Measurements from ENCODE around the gene CEACAM21.

Gene CEACAM21

DNA sequence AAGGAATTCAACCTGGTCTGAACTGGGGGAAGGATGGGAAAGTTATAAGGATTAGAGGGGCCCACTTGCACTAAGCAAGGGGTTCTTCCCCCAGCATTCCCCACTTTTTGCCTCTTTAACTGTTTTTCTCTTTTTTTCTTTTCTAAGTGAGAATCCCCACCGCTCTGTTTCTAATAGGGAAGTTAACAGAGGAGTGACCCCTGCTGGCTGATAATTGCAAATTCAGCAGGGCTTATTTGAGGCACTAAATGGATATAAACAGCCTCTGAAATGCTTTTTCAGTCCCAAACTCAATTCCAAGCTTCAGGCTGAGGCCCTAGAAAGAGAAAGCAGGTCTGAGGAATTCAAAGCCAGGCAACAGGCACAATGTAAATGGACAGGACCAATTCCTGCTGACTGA lies 38.2 kb upstream of the CEACAM21 start:
- Histone ChIP-seq H3K4me3 (ENCODE audit: low read depth, low read length) (no peak overlapping the region), H3K27ac (ENCODE audit: low read depth, low read length) (no peak overlapping the region), H3K9ac (ENCODE audit: low read length) (no peak overlapping the region), H3K4me1 (ENCODE audit: control insufficient read depth, insufficient read depth, low read length) (no peaks in the 10 kb centered on the region), H3K9me3 (ENCODE audit: control insufficient read depth, insufficient read depth, low read depth, low read length) (0 out of 2 replicates have a peak, but pooled peaks cover 8% of the 10 kb centered on the region), H3K36me3 (ENCODE audit: control insufficient read depth, insufficient read depth, low read length) (no peaks in the 10 kb centered on the region), H3K27me3 (ENCODE audit: control insufficient read depth, insufficient read depth, low read length) (peaks cover 14% of the 10 kb centered on the region)

DNA sequence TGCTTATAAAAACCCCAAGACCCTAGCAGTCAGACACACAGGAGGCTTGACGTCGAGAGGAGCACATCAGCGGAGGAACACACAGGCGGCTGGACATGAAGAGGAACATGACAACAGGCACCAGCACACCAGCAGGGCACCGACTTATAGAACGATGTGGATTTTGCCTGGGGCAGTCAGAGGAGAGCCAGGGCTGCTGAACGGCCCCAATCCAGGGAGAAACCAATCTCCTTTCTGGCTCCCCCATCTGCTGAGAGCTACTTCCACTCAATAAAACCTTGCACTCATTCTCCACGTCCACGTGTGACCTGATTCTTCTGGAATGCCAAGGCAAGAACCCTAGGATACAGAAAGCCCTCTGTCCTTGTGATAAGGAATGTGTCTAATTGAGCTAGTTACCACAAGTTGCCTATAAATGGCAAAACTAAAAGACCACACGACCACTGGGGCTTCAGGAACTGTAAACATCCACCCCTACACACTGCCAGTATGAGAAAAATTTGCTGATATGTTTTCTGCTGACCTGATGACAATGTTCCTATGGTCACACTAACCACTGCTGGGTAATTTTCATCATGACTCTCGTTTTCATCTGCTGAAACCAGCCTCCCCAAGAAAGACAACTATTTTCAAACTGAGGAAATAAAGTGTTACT lies 35.8 kb upstream of the CEACAM21 start:
- Histone ChIP-seq H3K4me3 (ENCODE audit: low read depth, low read length) (no peak overlapping the region), H3K4me1 (ENCODE audit: control insufficient read depth, insufficient read depth, low read length) (no peaks in the 10 kb centered on the region), H3K27me3 (ENCODE audit: control insufficient read depth, insufficient read depth, low read length) (peaks cover 14% of the 10 kb centered on the region), H3K9me3 (ENCODE audit: control insufficient read depth, insufficient read depth, low read depth, low read length) (0 out of 2 replicates have a peak, but pooled peaks cover 8% of the 10 kb centered on the region), H3K9ac (ENCODE audit: low read length) (no peak overlapping the region), H3K36me3 (ENCODE audit: control insufficient read depth, insufficient read depth, low read length) (no peaks in the 10 kb centered on the region), H3K27ac (ENCODE audit: low read depth, low read length) (no peak overlapping the region)

DNA sequence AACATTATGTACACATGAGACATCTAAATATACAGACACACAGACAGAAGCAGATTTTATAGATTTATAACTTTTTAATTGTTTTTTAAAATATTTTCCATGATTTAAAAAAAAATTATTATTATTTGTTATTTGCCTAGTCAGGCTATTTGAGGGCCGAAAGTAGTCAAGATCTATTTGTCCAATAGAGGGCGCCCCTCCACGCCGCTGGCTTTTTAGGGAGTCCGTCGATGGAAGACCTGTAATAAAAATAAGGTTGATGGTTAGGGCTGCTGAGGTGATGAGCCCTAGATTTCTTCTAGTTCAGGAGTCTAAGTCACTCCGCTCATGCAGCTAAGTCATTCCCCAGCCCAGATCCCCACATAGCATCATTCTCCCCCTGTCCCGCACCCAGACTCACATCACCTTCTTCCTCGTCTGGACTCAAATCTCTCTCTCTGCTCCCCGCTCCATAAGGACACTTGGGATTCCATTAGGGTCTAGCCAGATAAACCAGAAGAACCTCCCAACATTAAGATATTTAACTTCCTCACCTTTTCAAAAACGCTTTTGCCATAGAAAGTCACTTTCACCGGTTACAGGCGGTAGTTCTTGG lies 33.9 kb upstream of the CEACAM21 start:
- Histone ChIP-seq H3K9me3 (ENCODE audit: control insufficient read depth, insufficient read depth, low read depth, low read length) (0 out of 2 replicates have a peak, but pooled peaks cover 8% of the 10 kb centered on the region), H3K27ac (ENCODE audit: low read depth, low read length) (no peak overlapping the region), H3K27me3 (ENCODE audit: control insufficient read depth, insufficient read depth, low read length) (peaks cover 20% of the 10 kb centered on the region), H3K4me3 (ENCODE audit: low read depth, low read length) (no peak overlapping the region), H3K36me3 (ENCODE audit: control insufficient read depth, insufficient read depth, low read length) (no peaks in the 10 kb centered on the region), H3K4me1 (ENCODE audit: control insufficient read depth, insufficient read depth, low read length) (peaks cover 5% of the 10 kb centered on the region; the same call in 1 of the 2 replicates), H3K9ac (ENCODE audit: low read length) (no peak overlapping the region)

DNA sequence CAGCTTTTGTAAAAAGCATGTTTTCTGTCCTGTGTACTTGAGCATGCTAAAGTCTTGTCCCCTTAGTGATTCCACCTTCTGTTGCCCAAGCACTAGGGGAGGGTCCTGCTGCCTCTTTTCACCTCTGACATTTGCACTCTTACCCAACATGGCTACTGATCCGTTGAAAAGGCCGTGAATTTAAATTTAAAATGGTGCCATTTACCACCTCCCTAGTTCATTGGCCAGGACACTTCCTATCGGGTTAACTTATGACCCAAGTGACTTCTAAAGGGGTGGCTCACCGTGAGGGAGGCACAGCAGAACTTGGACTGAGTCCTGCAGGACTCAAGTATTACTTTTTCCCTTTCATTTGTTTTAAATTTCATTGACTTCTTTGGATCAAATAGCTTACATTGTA lies 33.3 kb upstream of the CEACAM21 start:
- Histone ChIP-seq H3K36me3 (ENCODE audit: control insufficient read depth, insufficient read depth, low read length) (no peaks in the 10 kb centered on the region), H3K27ac (ENCODE audit: low read depth, low read length) (no peak overlapping the region), H3K4me1 (ENCODE audit: control insufficient read depth, insufficient read depth, low read length) (peaks cover 5% of the 10 kb centered on the region; the same call in 1 of the 2 replicates), H3K27me3 (ENCODE audit: control insufficient read depth, insufficient read depth, low read length) (peaks cover 20% of the 10 kb centered on the region), H3K9ac (ENCODE audit: low read length) (no peak overlapping the region), H3K9me3 (ENCODE audit: control insufficient read depth, insufficient read depth, low read depth, low read length) (0 out of 2 replicates have a peak, but pooled peaks cover 8% of the 10 kb centered on the region), H3K4me3 (ENCODE audit: low read depth, low read length) (no peak overlapping the region)

DNA sequence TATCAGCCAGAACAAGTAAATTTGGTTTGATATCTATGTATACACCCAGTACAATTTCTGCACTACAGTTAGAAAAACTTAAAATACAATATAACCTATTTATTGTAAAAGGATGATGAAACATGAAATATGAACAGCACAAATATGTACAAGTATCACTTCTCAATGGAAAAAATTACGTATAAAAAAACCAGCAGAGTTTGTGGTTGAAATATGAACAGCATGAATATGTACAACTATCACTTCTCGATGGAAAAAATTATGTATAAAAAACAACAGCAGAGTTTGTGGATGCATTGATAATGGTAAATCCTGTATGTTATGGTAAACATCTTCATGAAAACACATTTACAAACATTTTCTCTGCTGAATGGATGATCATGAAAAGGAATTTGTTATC lies 32.4 kb upstream of the CEACAM21 start:
- H3K27ac ChIP-seq (ENCODE audit: low read depth, low read length) = no peak overlapping the region
- 0 out of 2 replicates have a peak, but pooled peaks cover 1% of the 10 kb centered on the region for H3K9me3 ChIP-seq (ENCODE audit: control insufficient read depth, insufficient read depth, low read depth, low read length)
- peaks cover 6% of the 10 kb centered on the region; the same call in 1 of the 2 replicates for H3K4me1 ChIP-seq (ENCODE audit: control insufficient read depth, insufficient read depth, low read length)
- no peaks in the 10 kb centered on the region for H3K36me3 ChIP-seq (ENCODE audit: control insufficient read depth, insufficient read depth, low read length)
- no peak overlapping the region for H3K4me3 ChIP-seq (ENCODE audit: low read depth, low read length)
- no peak overlapping the region for H3K9ac ChIP-seq (ENCODE audit: low read length)
- H3K27me3 ChIP-seq (ENCODE audit: control insufficient read depth, insufficient read depth, low read length) = peaks cover 20% of the 10 kb centered on the region

DNA sequence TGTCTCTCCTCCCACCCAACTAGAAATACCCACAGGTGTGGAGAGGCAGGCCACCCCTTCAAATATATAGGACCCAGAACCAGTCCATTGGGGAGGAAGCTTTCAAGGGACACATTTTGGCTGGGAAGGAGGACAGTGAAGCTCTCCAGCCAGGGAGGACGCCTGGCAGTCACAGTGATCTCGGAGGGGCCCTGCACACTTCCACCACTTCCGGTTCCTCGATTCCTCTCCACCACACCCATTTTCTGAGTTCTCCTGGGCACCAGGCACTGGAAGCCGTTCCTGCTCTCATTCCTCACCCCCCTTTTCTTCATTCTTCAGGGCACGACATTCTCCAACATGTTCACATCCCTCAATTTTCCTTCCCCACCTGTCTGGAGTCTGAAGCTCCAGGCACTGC lies 30.4 kb upstream of the CEACAM21 start:
- H3K9ac ChIP-seq (ENCODE audit: low read length) = no peak overlapping the region
- H3K27ac ChIP-seq (ENCODE audit: low read depth, low read length) = no peak overlapping the region
- peaks cover 17% of the 10 kb centered on the region for H3K4me1 ChIP-seq (ENCODE audit: control insufficient read depth, insufficient read depth, low read length)
- peaks cover 9% of the 10 kb centered on the region for H3K27me3 ChIP-seq (ENCODE audit: control insufficient read depth, insufficient read depth, low read length)
- H3K36me3 ChIP-seq (ENCODE audit: control insufficient read depth, insufficient read depth, low read length) = no peaks in the 10 kb centered on the region
- no peaks in the 10 kb centered on the region for H3K9me3 ChIP-seq (ENCODE audit: control insufficient read depth, insufficient read depth, low read depth, low read length)
- no peak overlapping the region for H3K4me3 ChIP-seq (ENCODE audit: low read depth, low read length)

DNA sequence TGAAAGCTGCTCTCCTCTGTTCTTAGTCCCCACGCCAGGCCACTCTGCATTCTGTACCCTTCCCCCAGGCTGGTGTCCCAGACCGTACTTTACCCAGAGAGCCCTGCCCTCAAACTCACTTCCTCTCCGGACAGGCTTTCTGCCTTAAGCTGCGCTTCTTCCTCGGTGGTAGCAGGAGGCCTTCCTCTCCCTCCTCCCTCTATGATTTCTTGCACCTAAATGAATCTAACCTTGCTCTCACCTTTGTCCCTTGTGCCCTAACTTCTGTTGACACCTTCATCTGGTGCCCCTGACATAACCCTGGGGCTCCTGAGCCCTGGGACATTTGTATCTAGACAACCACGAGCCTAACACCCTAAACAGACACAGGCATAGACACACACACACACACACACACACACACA lies 29.6 kb upstream of the CEACAM21 start:
- Histone ChIP-seq H3K4me1 (ENCODE audit: control insufficient read depth, insufficient read depth, low read length) (peaks cover 17% of the 10 kb centered on the region), H3K27ac (ENCODE audit: low read depth, low read length) (no peak overlapping the region), H3K27me3 (ENCODE audit: control insufficient read depth, insufficient read depth, low read length) (peaks cover 9% of the 10 kb centered on the region), H3K36me3 (ENCODE audit: control insufficient read depth, insufficient read depth, low read length) (no peaks in the 10 kb centered on the region), H3K9me3 (ENCODE audit: control insufficient read depth, insufficient read depth, low read depth, low read length) (no peaks in the 10 kb centered on the region), H3K9ac (ENCODE audit: low read length) (no peak overlapping the region), H3K4me3 (ENCODE audit: low read depth, low read length) (no peak overlapping the region)

DNA sequence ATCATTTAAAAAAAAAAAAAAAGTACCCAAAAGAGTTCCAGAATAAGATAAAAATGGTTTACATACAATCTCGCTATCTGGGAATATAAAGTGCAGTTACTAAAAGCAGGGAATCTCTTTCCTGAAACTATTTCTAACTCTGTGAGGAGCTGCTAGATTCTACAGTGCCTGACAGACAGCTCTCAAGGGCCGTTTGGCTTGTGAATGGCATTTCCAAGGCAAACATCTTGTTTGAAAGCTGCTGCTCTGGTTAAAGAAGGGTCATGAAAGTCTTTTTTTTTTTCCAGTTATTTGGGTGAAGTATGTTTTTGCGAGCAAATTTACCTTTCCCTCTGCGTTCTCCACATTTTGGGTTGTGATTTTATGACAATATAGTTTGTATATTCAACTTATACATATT lies 29.0 kb upstream of the CEACAM21 start:
- no peak overlapping the region for H3K27ac ChIP-seq (ENCODE audit: low read depth, low read length)
- no peaks in the 10 kb centered on the region for H3K9me3 ChIP-seq (ENCODE audit: control insufficient read depth, insufficient read depth, low read depth, low read length)
- no peak overlapping the region for H3K9ac ChIP-seq (ENCODE audit: low read length)
- no peaks in the 10 kb centered on the region for H3K36me3 ChIP-seq (ENCODE audit: control insufficient read depth, insufficient read depth, low read length)
- H3K4me1 ChIP-seq (ENCODE audit: control insufficient read depth, insufficient read depth, low read length) = peaks cover 17% of the 10 kb centered on the region
- no peak overlapping the region for H3K4me3 ChIP-seq (ENCODE audit: low read depth, low read length)
- peaks cover 9% of the 10 kb centered on the region for H3K27me3 ChIP-seq (ENCODE audit: control insufficient read depth, insufficient read depth, low read length)

DNA sequence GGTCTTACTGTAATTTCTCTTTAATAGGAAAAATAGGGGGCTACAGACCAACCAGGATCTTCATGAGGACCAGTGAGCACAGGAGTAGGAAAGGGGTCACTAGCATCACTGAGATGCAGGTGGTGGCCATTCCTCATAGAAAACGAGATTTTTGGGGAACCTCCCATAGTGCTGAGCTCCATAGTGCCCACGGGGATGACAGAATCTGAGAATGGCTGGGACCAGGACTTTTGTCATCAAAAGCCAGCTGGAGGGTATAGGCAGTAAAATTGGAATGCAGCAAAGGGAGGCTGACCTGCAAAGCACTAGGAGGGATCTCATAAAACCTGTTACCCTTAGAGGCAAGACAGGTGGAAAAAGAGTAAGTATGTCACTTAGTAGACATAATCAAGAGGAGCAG lies 28.4 kb upstream of the CEACAM21 start:
- no peak overlapping the region for H3K27ac ChIP-seq (ENCODE audit: low read depth, low read length)
- no peak overlapping the region for H3K4me3 ChIP-seq (ENCODE audit: low read depth, low read length)
- peaks cover 9% of the 10 kb centered on the region for H3K27me3 ChIP-seq (ENCODE audit: control insufficient read depth, insufficient read depth, low read length)
- peaks cover 17% of the 10 kb centered on the region for H3K4me1 ChIP-seq (ENCODE audit: control insufficient read depth, insufficient read depth, low read length)
- no peak overlapping the region for H3K9ac ChIP-seq (ENCODE audit: low read length)
- H3K36me3 ChIP-seq (ENCODE audit: control insufficient read depth, insufficient read depth, low read length) = no peaks in the 10 kb centered on the region
- no peaks in the 10 kb centered on the region for H3K9me3 ChIP-seq (ENCODE audit: control insufficient read depth, insufficient read depth, low read depth, low read length)

DNA sequence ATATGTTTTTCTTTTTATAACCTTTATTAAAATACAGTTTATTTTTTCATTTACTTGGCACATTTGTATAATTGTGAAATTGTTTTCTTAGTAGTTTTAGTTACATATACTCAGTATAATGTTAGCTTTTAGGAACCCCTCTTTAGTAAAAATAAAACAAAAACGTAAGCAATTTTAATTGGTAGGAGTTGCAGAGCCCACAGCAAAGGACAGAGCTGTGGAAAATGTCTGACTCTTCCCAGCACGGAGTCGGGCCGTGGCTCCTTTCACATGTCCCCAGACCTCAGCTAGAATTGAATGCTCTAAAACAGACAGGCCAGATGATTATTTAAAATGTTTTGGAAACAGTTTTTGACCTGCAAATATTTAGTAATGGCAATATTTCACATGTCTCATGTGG lies 27.9 kb upstream of the CEACAM21 start:
- Histone ChIP-seq H3K4me1 (ENCODE audit: control insufficient read depth, insufficient read depth, low read length) (peaks cover 17% of the 10 kb centered on the region), H3K4me3 (ENCODE audit: low read depth, low read length) (no peak overlapping the region), H3K9ac (ENCODE audit: low read length) (no peak overlapping the region), H3K27me3 (ENCODE audit: control insufficient read depth, insufficient read depth, low read length) (peaks cover 9% of the 10 kb centered on the region; the same call in 1 of the 2 replicates), H3K36me3 (ENCODE audit: control insufficient read depth, insufficient read depth, low read length) (no peaks in the 10 kb centered on the region), H3K9me3 (ENCODE audit: control insufficient read depth, insufficient read depth, low read depth, low read length) (no peaks in the 10 kb centered on the region), H3K27ac (ENCODE audit: low read depth, low read length) (no peak overlapping the region)

DNA sequence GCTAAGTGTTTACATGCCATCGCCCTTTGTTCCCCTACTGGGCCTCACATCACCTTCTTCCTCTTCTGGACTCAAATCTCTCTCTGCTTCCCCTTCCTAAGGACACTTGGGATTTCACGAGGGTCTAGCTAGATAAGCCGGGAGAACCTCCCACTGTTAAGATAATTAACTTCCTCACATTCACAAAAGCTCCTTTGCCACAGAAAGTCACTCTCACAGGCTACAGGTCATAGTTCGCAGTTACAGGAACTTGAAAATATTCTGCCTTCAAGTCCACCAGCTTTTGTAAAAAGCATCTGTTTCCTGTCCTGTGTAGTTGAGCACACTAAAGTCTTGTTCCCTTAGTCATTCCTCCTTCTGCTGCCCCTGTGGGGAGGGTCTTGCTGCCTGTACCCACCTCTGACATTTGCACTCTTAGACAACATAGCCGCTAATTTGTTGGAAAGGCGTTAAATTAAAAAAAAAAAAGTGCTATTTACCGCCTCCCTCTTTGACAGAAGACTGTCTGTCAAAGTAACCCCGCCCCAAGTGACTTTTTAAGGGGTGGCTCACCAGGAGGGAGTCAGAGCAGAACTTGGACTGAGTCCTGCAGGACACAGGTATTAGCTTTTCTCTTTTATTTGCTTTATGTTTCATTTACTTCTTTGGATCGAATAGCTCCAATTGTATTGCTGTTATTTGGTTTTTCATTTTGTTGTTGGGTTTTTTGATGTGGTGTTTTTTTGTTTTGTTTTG lies 26.8 kb upstream of the CEACAM21 start:
- Histone ChIP-seq H3K4me3 (ENCODE audit: low read depth, low read length) (peak overlapping the region; percentile 4; the same call in 1 of the 2 replicates), H3K4me1 (ENCODE audit: control insufficient read depth, insufficient read depth, low read length) (peaks cover 17% of the 10 kb centered on the region), H3K27me3 (ENCODE audit: control insufficient read depth, insufficient read depth, low read length) (peaks cover 9% of the 10 kb centered on the region; the same call in 1 of the 2 replicates), H3K27ac (ENCODE audit: low read depth, low read length) (0 out of 2 replicates have a peak overlapping the region, but pooled peaks have one; percentile 0), H3K36me3 (ENCODE audit: control insufficient read depth, insufficient read depth, low read length) (no peaks in the 10 kb centered on the region), H3K9me3 (ENCODE audit: control insufficient read depth, insufficient read depth, low read depth, low read length) (peaks cover 8% of the 10 kb centered on the region), H3K9ac (ENCODE audit: low read length) (peak overlapping the region; percentile 0)

Measured in HUES6 (cell line).